ENCODE results near the gene TMEM17.

The TMEM17 gene

DNA sequence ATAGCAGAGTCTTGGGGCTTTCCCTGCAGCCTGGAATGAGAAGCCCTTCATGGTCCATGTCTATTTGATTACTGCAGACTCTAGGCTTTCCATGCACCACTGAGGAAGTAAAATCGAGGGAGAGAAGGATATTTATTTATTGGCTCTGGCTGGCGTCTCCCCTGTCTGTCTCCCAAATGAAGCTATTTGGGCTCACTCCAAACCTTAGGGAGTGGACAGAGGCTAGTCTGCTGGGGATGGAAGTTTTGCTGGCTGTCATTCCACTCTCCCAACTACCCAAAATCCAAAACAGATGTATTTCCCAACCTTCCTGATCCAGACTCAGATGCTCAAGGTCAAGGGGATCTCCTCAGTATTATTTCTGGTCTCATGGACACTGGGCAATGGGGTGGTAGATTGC is 33.7 kb downstream of the TMEM17 start:
- peak; percentile 79 for DNase-seq (ENCODE audit: low spot score)

DNA sequence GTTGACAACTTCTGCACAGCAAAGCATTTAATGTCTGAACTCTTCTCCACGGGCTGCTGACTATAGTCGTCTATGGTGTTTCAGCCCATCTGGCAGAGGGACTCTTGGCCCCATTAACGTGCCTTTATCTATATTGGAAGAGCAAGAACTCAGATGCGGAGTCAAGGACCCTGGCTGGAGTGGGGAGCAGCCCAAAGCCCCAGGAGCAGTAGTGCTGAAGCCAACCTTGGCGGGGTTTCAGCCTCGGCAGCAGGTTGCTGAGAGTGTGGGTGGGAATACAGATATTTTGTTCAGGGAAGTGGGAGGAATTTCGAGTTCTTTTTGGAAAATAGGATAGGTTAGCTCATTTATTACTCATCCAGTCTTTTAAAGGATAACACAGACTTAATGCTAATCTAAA is 34.2 kb downstream of the TMEM17 start:
- DNase-seq (ENCODE audit: low spot score): peak; percentile 36

DNA sequence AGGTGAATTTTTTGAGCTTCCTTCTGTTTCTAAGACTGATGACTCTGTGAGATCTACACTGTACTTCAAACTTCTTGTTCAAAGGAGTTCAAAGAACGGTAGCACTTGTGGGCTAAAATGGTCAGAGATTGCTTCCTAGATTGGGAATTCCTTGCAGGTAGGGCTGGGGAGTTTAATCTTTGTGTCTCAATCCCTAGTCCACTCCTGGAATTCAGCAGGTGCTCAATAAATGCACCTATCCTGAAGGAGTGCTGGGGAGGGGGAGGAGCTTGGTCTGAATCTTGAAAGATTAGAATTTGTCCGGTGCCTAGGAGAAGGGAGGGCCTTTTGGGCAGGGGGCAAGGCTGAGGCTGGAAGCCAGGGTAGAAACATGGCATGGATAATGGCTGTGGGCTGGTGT is 34.6 kb downstream of the TMEM17 start:
- DNase-seq (ENCODE audit: low spot score): no peak

DNA sequence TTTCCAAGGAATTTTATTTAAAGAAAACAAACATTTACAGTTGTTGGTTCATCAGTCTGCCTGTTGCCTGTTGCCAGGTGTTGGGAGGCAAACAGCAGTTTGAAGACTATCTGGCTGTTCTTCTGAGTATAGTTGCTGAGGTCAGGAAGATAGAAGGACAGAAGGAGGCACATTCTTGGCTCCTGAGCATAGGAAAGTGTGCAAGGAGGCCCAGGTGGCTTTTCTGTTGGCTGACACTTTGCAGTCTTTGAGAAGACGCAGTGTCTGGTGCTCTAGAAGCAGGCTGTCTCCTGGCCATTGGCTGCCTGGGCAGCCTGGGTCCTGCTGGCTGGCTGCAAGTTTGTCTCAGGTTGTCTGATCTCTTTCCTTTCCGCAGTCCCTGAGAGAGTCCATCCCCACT is 36.4 kb downstream of the TMEM17 start:
- no peak for DNase-seq (ENCODE audit: low spot score)

DNA sequence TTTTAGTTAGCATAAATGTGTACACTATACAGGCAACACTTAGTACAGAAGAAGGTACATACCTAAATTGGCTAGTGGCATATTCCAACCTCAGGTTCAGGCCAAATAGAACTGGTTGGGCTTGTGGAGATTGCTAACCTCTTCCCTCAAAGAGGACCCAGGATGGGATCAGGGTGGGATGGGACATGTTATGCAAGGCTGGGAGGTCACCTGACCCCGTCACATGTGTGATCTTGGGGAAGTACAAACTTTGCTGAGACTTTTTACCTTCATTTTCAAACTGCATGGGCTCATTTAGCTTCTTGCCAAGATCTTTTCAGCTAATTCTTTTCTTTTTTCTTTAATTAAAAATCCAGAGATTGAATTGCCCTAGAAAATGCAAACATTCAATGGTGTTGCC is 36.9 kb downstream of the TMEM17 start:
- no peak for DNase-seq (ENCODE audit: low spot score)

DNA sequence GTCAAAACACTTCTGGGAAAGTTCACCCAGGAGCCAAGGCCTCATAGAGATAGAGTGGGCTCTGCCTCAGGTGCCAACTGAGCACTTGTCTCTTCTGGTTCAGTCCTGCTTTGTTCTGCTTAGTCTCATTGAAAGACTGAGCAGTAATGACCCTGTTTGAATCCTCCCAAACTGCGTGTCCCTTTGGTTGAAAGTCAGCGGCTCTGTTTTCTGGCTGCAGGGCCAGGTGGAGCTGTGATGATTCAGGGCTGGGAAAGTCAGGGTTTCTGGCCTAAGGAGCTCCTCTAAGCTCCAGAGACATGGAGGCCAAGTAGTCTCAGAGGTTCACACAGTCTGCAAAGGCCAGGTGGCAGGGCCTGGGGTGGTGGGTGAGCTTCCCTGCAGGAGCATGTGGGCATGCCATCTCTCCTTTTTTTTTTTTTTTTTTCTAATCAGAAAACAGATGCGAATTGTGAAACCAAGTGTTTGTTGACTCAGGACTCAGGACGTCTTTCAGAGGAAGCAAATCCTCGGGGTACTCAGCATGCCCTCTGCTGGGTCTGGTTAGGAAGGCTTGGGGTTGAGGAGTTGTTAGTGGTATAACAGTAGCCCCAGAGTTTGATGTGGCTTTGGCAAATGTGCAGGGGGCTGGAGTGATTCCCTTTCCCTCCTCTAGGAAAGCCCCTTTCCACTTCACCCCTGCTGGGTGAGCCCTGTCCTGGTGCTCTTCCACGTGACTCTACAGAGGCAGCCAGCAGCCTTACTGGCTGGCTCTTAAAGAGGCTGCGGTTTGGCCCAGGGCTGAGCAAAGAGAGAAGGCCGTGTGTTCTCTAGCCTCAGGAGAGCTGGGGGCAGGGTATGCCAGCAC is 38.3 kb downstream of the TMEM17 start:
- DNase-seq (ENCODE audit: low spot score): peak; percentile 69

DNA sequence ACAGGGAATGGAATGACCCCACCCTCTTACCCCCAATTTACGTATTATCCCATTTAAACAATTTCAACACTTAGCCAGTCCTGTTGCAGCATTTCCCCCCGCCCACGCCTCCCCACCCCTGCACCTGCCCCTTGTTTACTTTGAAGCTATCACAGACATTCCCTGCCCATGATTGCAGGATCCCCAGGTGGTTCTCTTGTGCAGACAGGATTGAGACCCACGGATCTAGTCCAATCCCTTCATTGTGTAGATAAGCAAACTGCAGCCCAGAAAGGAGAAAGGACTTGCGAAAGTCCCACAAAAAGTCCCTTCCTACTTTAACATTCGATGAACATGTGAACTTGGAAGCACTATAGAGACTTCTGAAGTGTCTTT is 38.9 kb downstream of the TMEM17 start:
- DNase-seq (ENCODE audit: low spot score): no peak

DNA sequence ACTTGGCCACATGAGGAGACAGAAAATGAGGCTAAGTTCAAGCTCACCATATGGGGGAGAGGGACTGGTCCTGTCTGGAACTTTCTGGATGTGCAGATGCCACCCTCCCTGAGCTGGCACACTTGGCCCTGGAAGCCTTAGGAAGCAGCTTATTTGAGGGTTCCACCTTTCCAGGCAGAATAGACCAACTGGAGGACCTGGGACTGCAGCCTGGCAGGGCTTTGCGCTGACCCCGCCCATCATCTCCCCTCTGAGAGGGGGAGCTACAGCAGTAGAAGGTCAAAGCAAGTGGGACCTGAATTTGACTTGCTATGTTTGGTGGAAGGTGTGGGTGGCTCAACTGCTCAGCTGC is 39.5 kb downstream of the TMEM17 start:
- DNase-seq (ENCODE audit: low spot score): no peak

DNA sequence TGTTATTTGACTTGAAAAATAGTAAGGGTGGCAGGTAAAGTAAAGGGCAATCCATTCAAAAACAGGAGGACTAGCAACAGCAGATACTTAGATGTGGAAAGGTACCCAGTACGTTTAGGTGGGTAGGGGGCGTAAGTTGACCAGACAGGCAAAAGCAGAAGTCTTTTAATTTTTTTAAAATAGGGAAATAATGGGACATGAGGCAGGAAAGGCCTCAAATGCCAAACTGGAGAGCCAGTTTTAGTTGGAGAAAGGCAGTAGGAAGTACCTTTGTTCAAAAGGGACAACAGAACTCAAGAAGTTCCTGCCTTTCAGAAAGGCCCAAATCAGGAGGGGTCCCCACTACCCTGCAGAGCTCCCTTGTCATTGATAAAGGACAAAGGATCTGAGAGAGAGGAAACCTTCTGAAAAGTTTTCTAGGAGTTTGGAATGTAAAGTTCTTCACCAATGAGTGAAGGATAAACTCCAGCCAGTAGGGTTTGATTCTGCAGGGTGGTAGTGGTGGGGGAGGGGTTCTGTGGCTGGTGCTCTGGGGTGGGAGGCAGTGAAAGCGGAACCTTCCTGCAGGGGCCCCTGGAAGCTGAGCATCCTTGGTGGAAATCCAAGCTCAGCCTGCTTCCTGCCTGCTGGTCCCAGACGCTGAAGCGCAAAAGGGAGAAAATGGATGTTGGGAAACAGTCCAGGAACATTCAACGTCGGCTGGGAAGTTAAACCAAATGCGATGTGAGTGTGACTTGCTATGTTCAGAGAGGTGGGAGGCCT is 40.1 kb downstream of the TMEM17 start:
- no peak for DNase-seq (ENCODE audit: low spot score)

DNA sequence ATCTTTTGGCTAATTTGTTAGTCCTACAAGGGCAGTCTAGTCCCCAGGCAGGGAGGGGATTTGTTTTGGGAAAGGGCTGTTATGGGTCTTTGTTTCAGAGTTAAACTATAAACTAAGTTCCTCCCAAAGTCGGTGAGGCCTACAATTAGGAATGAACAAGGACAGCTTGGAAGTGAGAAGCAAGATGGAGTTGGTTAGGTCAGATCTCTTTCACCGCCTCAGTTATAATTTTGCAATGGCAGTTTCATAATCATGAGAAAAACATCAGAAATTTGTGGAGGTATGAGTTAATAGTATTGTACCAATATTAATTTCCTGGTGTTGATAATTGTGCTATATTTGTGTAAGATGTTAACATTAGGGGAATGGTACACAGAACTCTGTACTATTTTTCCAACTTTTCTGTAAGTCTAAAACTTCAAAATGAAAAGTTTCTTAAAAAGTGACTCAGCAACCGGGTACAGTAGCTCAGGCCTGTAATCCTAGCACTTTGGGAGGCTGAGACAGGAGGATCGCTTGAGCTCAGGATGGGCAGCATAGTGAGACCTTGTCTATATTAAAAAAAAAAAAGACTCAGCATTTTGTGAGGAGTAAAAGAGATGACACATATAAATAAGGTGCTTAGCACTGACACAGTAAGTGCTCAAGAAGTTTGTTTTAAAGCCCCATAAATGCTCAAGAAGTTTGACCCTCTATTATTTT is 40.8 kb downstream of the TMEM17 start:
- DNase-seq (ENCODE audit: low spot score): no peak

DNA sequence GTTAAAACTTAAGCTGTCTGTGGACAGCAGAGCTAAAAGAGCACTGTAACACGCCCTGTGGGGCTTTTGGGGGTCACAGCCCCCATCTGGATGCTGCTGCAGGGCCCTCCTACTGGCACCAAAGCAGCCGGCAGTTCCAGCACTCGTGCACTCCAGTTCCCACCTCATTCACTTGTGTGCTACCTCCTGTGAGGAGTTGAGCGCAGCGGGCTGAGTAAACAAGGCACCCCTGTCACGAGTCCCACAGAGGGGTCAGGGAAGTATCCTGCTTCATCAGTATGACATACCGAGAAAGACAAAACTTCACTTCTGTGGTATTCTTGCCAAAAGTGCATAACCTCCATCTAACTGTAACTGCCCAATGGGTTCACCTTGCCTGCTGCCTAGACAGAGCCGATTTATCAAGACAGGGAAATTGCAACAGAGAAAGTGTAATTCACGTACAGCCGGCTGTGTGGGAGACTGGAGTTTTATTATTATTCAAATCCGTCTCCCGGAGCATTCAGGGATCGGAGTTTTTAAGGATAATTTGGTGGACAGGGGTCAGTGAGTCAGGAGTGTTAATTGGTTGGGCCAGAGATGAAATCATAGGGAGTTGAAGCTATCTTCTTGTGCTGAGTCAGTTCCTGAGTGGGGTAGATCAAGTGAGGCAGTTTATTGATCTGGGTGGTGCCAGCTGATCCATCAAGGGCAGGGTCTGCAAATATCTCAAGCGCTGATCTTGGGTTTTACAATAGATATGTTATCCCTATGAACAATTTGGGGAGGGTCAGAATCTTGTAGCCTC is 41.6 kb downstream of the TMEM17 start:
- no peak for DNase-seq (ENCODE audit: low spot score)

DNA sequence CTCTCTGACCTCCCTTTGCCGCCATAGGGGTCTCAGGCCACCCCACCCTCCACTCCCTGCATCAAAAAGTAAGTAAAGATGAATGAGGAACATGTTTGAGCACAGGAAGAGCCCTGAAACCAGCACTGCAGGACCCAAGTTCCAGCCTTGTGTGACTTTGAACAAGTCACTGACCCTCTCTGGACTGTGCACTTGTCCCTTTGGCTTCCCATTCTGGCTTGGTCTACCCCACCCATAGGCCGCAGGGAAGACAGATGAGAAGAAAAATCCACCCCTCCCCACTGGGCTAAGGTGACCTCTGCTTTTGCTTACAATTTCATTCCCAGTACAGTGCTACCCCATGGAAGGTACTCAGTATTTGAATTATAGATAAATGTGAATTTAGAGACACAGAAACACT is 43.8 kb downstream of the TMEM17 start:
- no peak for DNase-seq (ENCODE audit: low spot score)

DNA sequence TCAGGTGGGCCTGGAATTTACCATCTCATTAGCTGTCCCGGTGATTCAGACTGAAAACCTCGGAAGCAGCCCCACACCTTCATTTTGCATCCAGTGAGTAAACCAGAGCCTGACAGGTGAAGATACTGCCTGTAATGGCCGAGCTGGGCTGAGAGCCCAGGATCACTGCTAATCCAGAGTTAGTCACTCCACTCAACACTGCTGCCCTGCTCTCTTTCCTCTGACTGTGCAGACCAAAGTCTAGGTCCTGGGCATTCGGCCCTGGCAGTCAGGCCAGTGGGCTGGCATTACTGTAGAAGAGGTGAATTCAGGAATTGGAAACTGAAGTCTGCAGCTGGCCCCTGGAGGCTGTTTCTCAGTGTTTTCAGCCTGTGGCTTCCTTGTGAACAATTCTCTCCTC is 44.3 kb downstream of the TMEM17 start:
- peak; percentile 82 for DNase-seq (ENCODE audit: low spot score)

DNA sequence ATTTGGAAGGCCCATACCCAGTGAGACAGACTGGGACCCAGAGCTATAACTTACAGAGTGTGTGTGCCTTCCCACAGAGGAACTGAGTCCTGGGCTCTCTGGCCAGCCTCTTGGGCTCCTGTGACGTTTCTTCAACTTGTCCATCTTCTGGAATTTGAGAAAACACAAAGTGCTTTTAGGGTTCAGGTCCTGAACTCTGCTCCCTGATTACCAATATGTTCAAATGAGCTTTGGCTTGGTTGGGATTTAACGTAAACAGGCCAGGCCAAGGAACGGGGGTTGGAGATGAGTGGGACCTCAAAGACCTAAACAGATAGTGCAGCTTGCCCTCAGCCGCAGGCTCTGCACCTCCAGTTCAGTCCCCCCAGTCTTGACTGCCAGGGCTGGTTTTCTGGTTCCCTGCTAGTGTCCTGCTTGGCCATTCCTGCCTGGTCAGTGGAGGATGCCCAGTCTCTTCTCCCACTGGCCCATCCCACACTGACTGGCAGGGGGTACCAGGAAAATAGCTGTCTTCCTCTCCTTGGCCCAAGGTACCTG is 44.9 kb downstream of the TMEM17 start:
- DNase-seq (ENCODE audit: low spot score): no peak

DNA sequence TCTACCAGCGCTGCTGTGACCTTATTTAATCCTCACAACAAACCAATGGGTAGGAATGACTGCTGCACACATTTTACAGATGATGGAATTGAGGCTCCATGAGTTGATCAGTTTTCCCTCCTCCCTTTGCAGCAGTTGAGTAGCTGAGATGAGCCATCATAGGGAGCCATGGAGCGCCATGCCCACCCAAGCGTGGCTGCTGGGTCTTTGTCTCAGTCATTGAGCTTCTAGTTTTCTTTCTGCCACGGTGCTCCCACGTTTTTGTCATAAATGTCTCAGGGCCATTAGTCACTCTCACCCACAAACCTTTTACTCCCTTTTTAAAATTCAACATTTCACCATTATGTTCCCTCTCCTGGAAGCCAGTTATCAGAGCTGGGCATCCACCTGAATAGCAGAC is 45.8 kb downstream of the TMEM17 start:
- no peak for DNase-seq (ENCODE audit: low spot score)

DNA sequence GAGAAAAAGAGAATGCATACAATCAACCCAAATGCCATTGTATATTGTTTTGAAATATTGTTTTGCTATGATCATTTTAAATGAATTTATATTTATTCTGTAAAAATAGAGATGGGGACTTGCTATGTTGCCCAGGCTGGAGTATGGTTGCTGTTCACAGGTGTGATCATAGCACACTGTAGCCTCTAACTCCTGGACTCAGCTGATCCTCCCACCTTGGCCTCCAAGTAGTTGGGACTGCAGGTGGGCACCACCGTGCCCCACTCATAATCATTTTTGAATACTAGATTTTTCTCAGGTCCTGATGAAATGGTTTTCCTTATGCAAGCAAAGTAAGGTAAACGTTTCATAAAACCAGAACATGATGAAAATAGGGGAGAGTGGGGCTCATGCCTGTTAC is 46.3 kb downstream of the TMEM17 start:
- DNase-seq (ENCODE audit: low spot score): no peak

DNA sequence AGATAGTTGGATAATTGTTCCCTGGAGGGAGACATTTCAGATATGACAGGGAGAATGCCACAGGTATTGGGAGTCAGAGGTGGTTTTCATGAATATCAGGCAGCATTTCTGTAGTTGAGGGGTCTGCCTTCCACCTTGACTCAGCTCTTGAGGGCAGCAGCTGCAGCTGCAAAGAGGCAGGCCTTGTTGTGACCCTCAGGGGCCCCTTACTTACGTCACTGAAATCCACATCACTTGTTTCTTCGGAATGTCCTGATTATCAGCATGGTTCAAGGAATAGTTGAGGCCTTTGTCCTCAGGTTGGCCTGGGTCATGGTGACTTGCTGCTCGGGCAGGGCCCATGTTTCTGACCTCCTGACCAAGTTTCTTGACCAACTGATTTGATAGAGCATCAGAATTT is 46.9 kb downstream of the TMEM17 start:
- no peak for DNase-seq (ENCODE audit: low spot score)

DNA sequence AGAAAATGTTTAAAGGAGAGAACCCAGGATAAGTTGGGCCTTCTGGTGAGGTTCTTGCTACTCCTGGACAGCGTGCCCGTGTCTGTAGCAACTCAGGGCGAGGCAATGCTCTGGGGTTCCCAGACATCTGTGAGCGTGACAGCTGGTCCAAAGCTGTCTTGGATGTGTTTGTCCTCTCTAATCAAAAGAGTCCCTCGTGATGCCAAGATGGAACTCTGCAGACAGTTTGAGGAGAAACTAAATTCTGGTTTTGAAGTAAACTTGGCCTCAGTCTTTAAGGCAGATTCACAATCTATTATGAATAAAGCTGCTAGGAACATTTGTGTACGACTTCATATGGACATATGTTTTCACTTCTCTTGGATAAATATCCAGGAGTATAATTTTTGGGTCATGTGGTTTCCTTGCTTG is 47.3 kb downstream of the TMEM17 start:
- no peak for DNase-seq (ENCODE audit: low spot score)

DNA sequence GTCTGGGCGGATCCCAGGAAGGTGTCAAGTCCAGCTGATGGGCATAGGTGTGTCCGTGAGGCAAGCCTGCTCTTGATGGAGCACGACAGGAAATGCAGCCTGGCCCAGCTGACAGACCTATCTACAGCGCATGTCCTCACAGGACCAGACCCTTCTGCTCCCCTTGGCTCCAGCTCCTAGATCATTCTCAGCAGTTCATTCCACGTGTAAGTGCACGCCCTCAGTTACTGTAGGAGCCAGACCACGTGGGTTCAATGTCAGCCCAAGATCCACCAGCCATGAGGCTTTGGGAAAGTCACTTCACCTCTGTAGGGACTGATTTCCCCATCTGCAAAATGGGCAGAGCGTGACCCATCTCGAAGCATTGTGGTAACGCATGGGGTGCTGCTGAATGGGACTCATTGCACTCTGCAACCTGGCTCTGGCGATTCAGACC is 47.8 kb downstream of the TMEM17 start:
- DNase-seq (ENCODE audit: low spot score): no peak

DNA sequence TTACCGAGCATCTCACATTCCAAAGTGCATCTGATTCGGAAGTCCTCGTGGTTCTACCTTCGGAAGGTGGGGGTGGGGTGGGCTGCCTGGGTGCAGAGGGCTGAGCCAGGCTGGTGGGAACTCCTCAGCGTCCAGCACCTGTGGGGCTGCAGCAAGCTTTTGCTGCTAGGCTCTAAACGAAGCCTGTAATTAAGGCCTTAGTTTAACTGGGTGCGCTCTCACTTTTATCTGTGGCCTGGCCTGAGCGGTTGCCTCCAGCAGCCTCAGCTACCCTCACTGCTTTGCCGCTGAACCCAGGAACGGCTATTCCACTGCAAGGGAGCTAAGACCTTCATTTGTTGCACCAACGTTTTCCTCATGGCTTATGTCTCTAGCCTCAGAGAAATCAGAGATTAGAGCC is 48.4 kb downstream of the TMEM17 start:
- DNase-seq (ENCODE audit: low spot score): no peak

DNA sequence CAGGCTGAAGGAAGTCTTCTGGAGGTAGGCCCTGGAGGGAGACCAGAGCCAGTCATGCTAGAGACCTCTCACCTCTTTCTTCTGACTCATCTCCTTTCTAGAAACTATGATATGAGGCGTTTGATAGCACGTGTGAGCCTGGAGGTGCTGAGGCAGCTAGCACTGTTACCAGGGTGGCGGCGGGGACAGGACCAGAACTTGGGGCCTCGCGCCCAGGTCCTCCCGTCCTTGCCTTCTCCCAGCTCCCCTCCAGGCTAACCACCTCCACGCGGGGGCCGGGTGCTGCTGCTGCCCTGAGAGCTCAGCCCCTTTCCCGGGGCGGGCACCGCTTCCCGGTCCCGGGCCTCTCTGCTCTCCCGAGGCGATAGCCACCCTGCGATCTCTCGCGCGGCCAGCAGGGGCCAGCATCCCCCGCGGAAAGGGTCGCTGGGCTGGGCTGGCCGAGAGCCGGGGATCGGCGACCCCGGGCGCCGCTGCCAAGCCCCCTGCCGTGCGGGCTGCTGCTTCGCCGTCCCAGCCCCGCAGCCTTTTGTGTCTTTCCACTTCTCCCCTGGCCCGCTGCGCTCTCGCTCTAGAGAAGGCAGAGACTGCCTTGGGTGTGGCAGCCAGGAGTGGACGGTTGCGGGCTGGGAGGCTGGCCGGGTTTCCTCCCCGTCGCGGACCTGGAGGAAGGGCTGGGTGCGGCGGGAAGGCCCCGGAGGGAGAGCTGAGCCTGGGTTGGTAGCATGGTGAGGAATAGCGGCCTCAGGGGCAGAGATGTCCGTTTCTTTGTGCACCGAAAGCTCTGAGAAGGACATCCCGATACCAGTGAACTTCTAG is 49.1 kb downstream of the TMEM17 start:
- DNase-seq (ENCODE audit: low spot score): peak; percentile 93
